ENCODE data around the gene AIG1. TPM values are rescaled to one million over a fixed set of nuclear protein-coding genes. Genes with fewer than 3 reads are reported as not detected.
A peak's percentile ranks its signal among the peaks of the same experiment; 100 is the strongest.
"Not testable (repeated sequence)": the region's sequence is repeated elsewhere in the genome, so short reads cannot be mapped to it uniquely, and the experiment has no call there.

AIG1 gene
- total RNA-seq, 1 donor from 2014 or later = 71.6 TPM

GRCh38 chr6:143233554-143234285 is 173.0 kb downstream of the AIG1 start:
- intact Hi-C loops (cut with DNase I) = no loop called here
- no peak for ATAC-seq
- no peak for DNase-seq (ENCODE audit: missing footprints)

- ATAC-seq (no peak), DNase-seq (ENCODE audit: missing footprints) (no peak)
- intact Hi-C loops (cut with DNase I) = no loop called here
Observed at GRCh38 chr6:143234734-143235133, 174.0 kb downstream of the AIG1 start.

- ATAC-seq = no peak
- intact Hi-C loops (cut with DNase I) = no loop called here
- no peak for DNase-seq (ENCODE audit: missing footprints)
Observed at GRCh38 chr6:143236151-143236798, 175.6 kb downstream of the AIG1 start.

GRCh38 chr6:143238306-143238705 is 177.6 kb downstream of the AIG1 start:
- DNase-seq (ENCODE audit: missing footprints) (no peak), ATAC-seq (no peak)
- intact Hi-C loops (cut with DNase I) = no loop called here

- intact Hi-C loops (cut with DNase I) = no loop called here
- peak; percentile 62 for ATAC-seq
- DNase-seq (ENCODE audit: missing footprints) = no peak
Observed at GRCh38 chr6:143241111-143241510, 180.4 kb downstream of the AIG1 start.

- no peak for ATAC-seq
- intact Hi-C loops (cut with DNase I) = no loop called here
- no peak for DNase-seq (ENCODE audit: missing footprints)
Observed at GRCh38 chr6:143241911-143242310, 181.2 kb downstream of the AIG1 start.

- intact Hi-C loops (cut with DNase I) = no loop called here
- ATAC-seq = no peak
- DNase-seq (ENCODE audit: missing footprints) = no peak
Observed at GRCh38 chr6:143243786-143244185, 183.1 kb downstream of the AIG1 start.

- DNase-seq (ENCODE audit: missing footprints) (no peak), ATAC-seq (no peak)
- intact Hi-C loops (cut with DNase I) = no loop called here
Observed at GRCh38 chr6:143245656-143246055, 185.0 kb downstream of the AIG1 start.

- DNase-seq (ENCODE audit: missing footprints); intact Hi-C loops (cut with DNase I); ATAC-seq: not testable (repeated sequence)
Observed at GRCh38 chr6:143246166-143246775, 185.6 kb downstream of the AIG1 start.

- DNase-seq (ENCODE audit: missing footprints) = no peak
- intact Hi-C loops (cut with DNase I) = no loop called here
- ATAC-seq = no peak
Observed at GRCh38 chr6:143247586-143247985, 186.9 kb downstream of the AIG1 start.

- DNase-seq (ENCODE audit: missing footprints) (no peak), ATAC-seq (no peak)
- intact Hi-C loops (cut with DNase I) = no loop called here
Observed at GRCh38 chr6:143248359-143248758, 187.7 kb downstream of the AIG1 start.

- ATAC-seq (no peak), DNase-seq (ENCODE audit: missing footprints) (no peak)
- intact Hi-C loops (cut with DNase I) = no loop called here
Observed at GRCh38 chr6:143251288-143251687, 190.6 kb downstream of the AIG1 start.

- intact Hi-C loops (cut with DNase I) = no loop called here
- ATAC-seq = no peak
Observed at GRCh38 chr6:143252961-143253360, 192.3 kb downstream of the AIG1 start.

GRCh38 chr6:143253586-143253985 is 192.9 kb downstream of the AIG1 start:
- intact Hi-C loops (cut with DNase I) = no loop called here
- ATAC-seq (no peak), DNase-seq (ENCODE audit: missing footprints) (no peak)

More at GRCh38 chr6:143252961-143253360, 192.3 kb downstream of the AIG1 start:
- DNase-seq (ENCODE audit: missing footprints) = no peak

- intact Hi-C loops (cut with DNase I) = no loop called here
- DNase-seq (ENCODE audit: missing footprints) = no peak
- ATAC-seq = no peak
Observed at GRCh38 chr6:143258945-143259344, 198.3 kb downstream of the AIG1 start.

GRCh38 chr6:143260857-143261256 is 200.2 kb downstream of the AIG1 start:
- no peak for ATAC-seq

GRCh38 chr6:143261899-143262436 is 201.3 kb downstream of the AIG1 start:
- no peak for DNase-seq (ENCODE audit: missing footprints)
- intact Hi-C loops (cut with DNase I) = no loop called here
- no peak for ATAC-seq

More at GRCh38 chr6:143260857-143261256, 200.2 kb downstream of the AIG1 start:
- DNase-seq (ENCODE audit: missing footprints) = no peak
- intact Hi-C loops (cut with DNase I) = no loop called here

GRCh38 chr6:143262859-143263258 is 202.2 kb downstream of the AIG1 start:
- DNase-seq (ENCODE audit: missing footprints) = no peak
- no peak for ATAC-seq
- intact Hi-C loops (cut with DNase I) = no loop called here

GRCh38 chr6:143264379-143264778 is 203.7 kb downstream of the AIG1 start:
- intact Hi-C loops (cut with DNase I) = no loop called here
- no peak for ATAC-seq
- no peak for DNase-seq (ENCODE audit: missing footprints)
